GM12878 (cell line): ENCODE results near the gene RERGL. TPM values are rescaled to one million over a fixed set of nuclear protein-coding genes. Genes with fewer than 3 reads are reported as not detected.

Experiments used
- ATAC-seq: fragments of 200-7000 bp; cut with Tn5 transposase; 3 replicates; pipeline ENCODE4 v1.9.1; 2020; ENCODE audit warnings: mild to moderate bottlenecking, moderate library complexity
- BruUV-seq: library from RNA; stranded (reverse); fragments of 400-500 nt; replicated peaks from 2 replicates; lab custom pipeline; 2021; lab: Mats Ljungman, UMichigan
- CTCF ChIA-PET: fragments of 300-600 bp; sonication (Branson Sonifier 250); formaldehyde crosslinking; extraction: SDS; loops from one replicate; lab custom pipeline; 2021; ENCODE audit warnings: inconsistent platforms; lab: Yijun Ruan, JAX
- POLR2A ChIA-PET: fragments of 350-600 bp; formaldehyde crosslinking; extraction: SDS; loops from one replicate; lab custom pipeline; 2021; ENCODE audit warnings: inconsistent platforms; lab: Charles Lee
- RAD21 ChIA-PET: fragments of 300-600 bp; sonication (Branson Sonifier 250); formaldehyde crosslinking; loops from one replicate; lab custom pipeline; 2023; ENCODE audit warnings: antibody characterized with exemption; ENCODE audit not compliant: unreplicated experiment; lab: Charles Lee
- SMC1A ChIA-PET: fragments of 300-600 bp; sonication (Branson Sonifier 250); formaldehyde crosslinking; loops from one replicate; lab custom pipeline; 2023; ENCODE audit not compliant: unreplicated experiment, uncharacterized antibody; lab: Charles Lee
- DNase-seq: peaks from one replicate; pipeline ENCODE4 v3.0.0-alpha.2; 2011; ENCODE audit warnings: low read depth, low spot score
- FAIRE-seq: peaks from 3 replicates; lab custom pipeline; 2011; peaks lifted over from hg19 to GRCh38; lab: Jason Lieb, UNC
- H2AFZ ChIP-seq: 2 replicates; pipeline ENCODE4 v1.6.0; 2011; ENCODE audit warnings: low read depth, low read length, control low read depth; ENCODE audit not compliant: control insufficient read depth
- H3K27ac ChIP-seq: 2 replicates; pipeline ENCODE4 v1.5.1; 2011; ENCODE audit warnings: control low read depth; ENCODE audit not compliant: control insufficient read depth, insufficient read depth
- H3K27me3 ChIP-seq, 2 experiments: replicated peaks in 1 of 2; 2 replicates each; pipeline versions ENCODE4 v1.6.0 to v1.6.1; 2011; ENCODE audit warnings: low read length in 1 of 2; ENCODE audit not compliant: control insufficient read depth in 2 of 2, insufficient read depth in 2 of 2
- H3K36me3 ChIP-seq, 2 experiments: 2 replicates each; pipeline ENCODE4 v1.5.1; 2011; ENCODE audit warnings: low read length in 1 of 2; ENCODE audit not compliant: control insufficient read depth in 2 of 2, insufficient read depth in 2 of 2
- H3K4me1 ChIP-seq: 2 replicates; pipeline ENCODE4 v1.6.1; 2011; ENCODE audit warnings: mild to moderate bottlenecking, low read length, moderate library complexity, mixed read lengths; ENCODE audit not compliant: control insufficient read depth, insufficient read depth
- H3K4me2 ChIP-seq: 2 replicates; pipeline ENCODE4 v1.6.0; 2011; ENCODE audit warnings: control low read depth; ENCODE audit not compliant: control insufficient read depth, insufficient read depth
- H3K4me3 ChIP-seq: fragments of 200-600 bp; sonication (generic); 2 replicates; pipeline ENCODE4 v1.5.1; 2016
- H3K79me2 ChIP-seq: 2 replicates; pipeline ENCODE4 v1.6.0; 2011; ENCODE audit warnings: low read length; ENCODE audit not compliant: control insufficient read depth, insufficient read depth
- H3K9ac ChIP-seq: 2 replicates; pipeline ENCODE4 v1.8.0; 2011; ENCODE audit warnings: low read length, control low read depth, mixed read lengths; ENCODE audit not compliant: control insufficient read depth, insufficient read depth
- H3K9me3 ChIP-seq: replicated peaks from 3 replicates; pipeline ENCODE4 v1.5.1; 2011; ENCODE audit warnings: mild to moderate bottlenecking, low read length; ENCODE audit not compliant: control insufficient read depth, insufficient read depth
- H4K20me1 ChIP-seq: 2 replicates; pipeline ENCODE4 v1.6.0; 2011; ENCODE audit not compliant: control insufficient read depth, insufficient read depth
- EGR1 ChIP-seq, 2 experiments: IDR thresholded peaks; 1 replicate in 1 of 2; 2 replicates in 1 of 2; pipeline ENCODE4 v1.6.1; 2011 to 2012; ENCODE audit warnings: low read depth in 2 of 2, low read length in 2 of 2, borderline replicate concordance in 1 of 2, mild to moderate bottlenecking in 1 of 2, moderate library complexity in 1 of 2
- MYB ChIP-seq: fragments of 150-350 bp; IDR thresholded peaks from 2 replicates; pipeline ENCODE4 v1.6.1; 2014; ENCODE audit warnings: mild to moderate bottlenecking, low read depth, low read length, borderline replicate concordance
- NFXL1 ChIP-seq: fragments of 450-650 bp; IDR thresholded peaks from 2 replicates; pipeline ENCODE4 v1.6.1; 2017; ENCODE audit warnings: antibody characterized with exemption, mild to moderate bottlenecking, borderline replicate concordance
- NFYA ChIP-seq: IDR thresholded peaks from 2 replicates; pipeline ENCODE4 v1.6.1; 2011; ENCODE audit warnings: low read depth, mild to moderate bottlenecking, low read length, improper control_type of control experiment, borderline replicate concordance
- SREBF2 ChIP-seq: IDR thresholded peaks from 2 replicates; pipeline ENCODE4 v1.6.1; 2012; ENCODE audit warnings: mild to moderate bottlenecking, low read length
- WGBS: methylation state at CpG from one replicate; pipeline ENCODE4 v1.1.6; 2016; ENCODE audit warnings: low lambda C conversion rate; ENCODE audit not compliant: insufficient replicate concordance, insufficient coverage; ENCODE audit errors: missing lambda C conversion rate; 5-methylcytosine and 5-hydroxymethylcytosine counted together
- in situ Hi-C: fragments of 300-500 bp; cut with MboI; formaldehyde crosslinking; loops from 9 replicates; pipeline ENCODE4 v1.14.3; 2018; ENCODE audit warnings: mixed read lengths
- intact Hi-C: fragments of 100-400 bp; cut with micrococcal nuclease; formaldehyde crosslinking; loops from one replicate; pipeline ENCODE4 v1.14.2; 2022; ENCODE audit not compliant: unreplicated experiment
- polyA plus RNA-seq, 11 experiments: library from polyadenylated mRNA; depleted of rRNA in 4 of 11; unstranded in 6 of 11; stranded (reverse) in 5 of 11; fragments of >200 nt; fragmentation: Nextera tagmentation in 4 of 11; fragmentation: Illumina TruSeq in 1 of 11; extraction: Ambion mirVana in 4 of 11; extraction: Trizol in 1 of 11; gene quantifications; 1 replicate in 1 of 11; 2 replicates in 10 of 11; pipeline versions ENCODE4 v1.2.1 to v1.2.3, GENCODE V29; 2011 to 2016; ENCODE audit warnings: inconsistent platforms in 2 of 11, missing spikeins in 2 of 11, low read depth in 1 of 11
- total RNA-seq, 4 experiments: library from RNA; depleted of rRNA in 3 of 4; stranded (reverse); fragments of >200 nt in 3 of 4; fragmentation: Illumina TruSeq in 1 of 4; extraction: Trizol in 1 of 4; gene quantifications; 2 replicates each; pipeline versions ENCODE4 v1.2.1 to v1.2.3, GENCODE V29; 2013 to 2021
- TF ChIP-seq, protein P1 (sequence below): IDR thresholded peaks from 2 replicates; pipeline ENCODE4 v1.6.1; 2012; ENCODE audit warnings: low read depth, low read length, improper control_type of control experiment

RERGL gene
- total and polyA plus RNA-seq, 10 of the 15 experiments (the other 5 are each of a cell fraction or from before 2014, with no cell fraction given): 0.10 to 0.28 (median 0.14) TPM; not detected in 3

DNA sequence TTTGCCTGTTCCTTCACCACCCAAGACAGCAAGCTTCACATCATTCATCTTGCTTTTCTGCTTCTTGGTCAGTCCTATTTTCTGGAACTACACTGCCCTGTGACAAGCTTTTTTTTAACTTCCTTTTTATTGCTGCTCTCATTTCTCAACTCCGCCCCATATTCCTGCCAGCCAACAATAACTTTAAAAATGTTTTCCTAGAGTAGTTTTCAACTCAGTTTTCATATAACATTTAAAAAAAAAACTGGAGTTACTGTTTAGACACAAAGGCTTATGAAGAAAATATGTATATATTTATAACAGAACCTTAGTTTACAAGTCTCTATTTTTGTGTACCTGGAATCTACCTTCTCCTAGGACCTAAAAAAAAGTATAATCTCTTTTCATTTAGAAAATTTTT, at the start of gene RERGL (continued):
- TF ChIP-seq, protein P1, sequence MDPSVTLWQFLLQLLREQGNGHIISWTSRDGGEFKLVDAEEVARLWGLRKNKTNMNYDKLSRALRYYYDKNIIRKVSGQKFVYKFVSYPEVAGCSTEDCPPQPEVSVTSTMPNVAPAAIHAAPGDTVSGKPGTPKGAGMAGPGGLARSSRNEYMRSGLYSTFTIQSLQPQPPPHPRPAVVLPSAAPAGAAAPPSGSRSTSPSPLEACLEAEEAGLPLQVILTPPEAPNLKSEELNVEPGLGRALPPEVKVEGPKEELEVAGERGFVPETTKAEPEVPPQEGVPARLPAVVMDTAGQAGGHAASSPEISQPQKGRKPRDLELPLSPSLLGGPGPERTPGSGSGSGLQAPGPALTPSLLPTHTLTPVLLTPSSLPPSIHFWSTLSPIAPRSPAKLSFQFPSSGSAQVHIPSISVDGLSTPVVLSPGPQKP: no peak
- no peak for TF ChIP-seq SREBF2
- no peak for TF ChIP-seq NFYA
- no peak for TF ChIP-seq NFXL1

DNA sequence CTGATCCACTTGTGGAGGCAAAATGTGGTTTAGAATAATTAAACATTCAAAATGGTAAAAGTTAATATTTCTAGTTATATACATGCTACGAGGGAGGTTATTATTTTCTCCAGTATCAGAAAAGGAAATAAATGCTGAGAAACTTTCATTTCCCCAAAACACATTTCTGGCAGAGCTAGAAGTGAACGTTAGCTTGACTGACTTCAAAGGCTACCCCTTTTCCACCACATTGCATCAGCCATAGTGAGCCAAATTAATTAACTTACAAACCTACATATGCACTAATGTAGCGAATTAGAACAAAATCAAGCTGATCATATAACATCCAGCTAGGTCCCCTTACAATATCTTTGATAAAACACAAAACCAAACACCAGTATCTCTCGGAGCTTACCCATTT, 49.3 kb upstream of the RERGL start:
- ATAC-seq (no peak), FAIRE-seq (no peak), DNase-seq (no peak)
- POLR2A ChIA-PET: no interaction called here
- BruUV-seq: no TSS peak
- Histone ChIP-seq H3K9ac (no peak overlapping the region), H3K27ac (no peak overlapping the region), H3K79me2 (no peaks in the 10 kb centered on the region), H3K9me3 (no peaks in the 10 kb centered on the region), H3K4me2 (no peak overlapping the region), H3K36me3 (no peaks in the 10 kb centered on the region), H3K4me1 (no peaks in the 10 kb centered on the region), H2AFZ (no peak overlapping the region), H4K20me1 (no peaks in the 10 kb centered on the region), H3K4me3 (no peak overlapping the region), H3K27me3 (no peaks in the 10 kb centered on the region)
- RAD21 ChIA-PET: interaction anchor here (0.5 to 1.4 kb wide), 4 partner anchors 86 to 1148 kb away, joined by 3 to 11 read pairs (median 4); partner anchors contain the start of gene PIK3C2G
- in situ Hi-C loops: no loop called here
- 2% methylated on average over 4 of the region's 4 CpGs for WGBS
- intact Hi-C loops: no loop called here
- SMC1A ChIA-PET: interaction anchor here (0.7 to 1.7 kb wide), 7 partner anchors 8 to 180 kb away, joined by 3 to 7 read pairs (median 5); no protein-coding TSS in a partner anchor
- CTCF ChIA-PET: interaction anchor here (0.8 to 3.4 kb wide), 7 partner anchors 11 to 1047 kb away, joined by 3 to 24 read pairs (median 5); no protein-coding TSS in a partner anchor
- TF ChIP-seq NFXL1 (no peak), EGR1 (IDR thresholded peaks at IDR 0.05; ENCODE audit: borderline replicate concordance in 1 of 2, low read depth in 2 of 2, low read length in 2 of 2) (no peak), MYB (no peak)
